HG03575 (cell line): ENCODE results near the gene BCAR3.
"Not testable (repeated sequence)": the region's sequence is repeated elsewhere in the genome, so short reads cannot be mapped to it uniquely, and the experiment has no call there.

ENCODE experiments used
- ATAC-seq: cut with Tn5 transposase; IDR thresholded peaks from one replicate; pipeline ENCODE4 v1.9.1; 2021; ENCODE audit not compliant: unreplicated experiment, insufficient number of reproducible peaks, low FRiP score; ENCODE audit errors: extremely low read depth

BCAR3 gene

GRCh38 chr1:93673163-93673829 lies 8.3 kb downstream of the BCAR3 start:
- ATAC-seq, result no peak

- ATAC-seq, result no peak
Observed at GRCh38 chr1:93672477-93673162, 9.0 kb downstream of the BCAR3 start.

- no peak for ATAC-seq
Observed at GRCh38 chr1:93672069-93672468, 9.6 kb downstream of the BCAR3 start.

- no peak for ATAC-seq
Observed at GRCh38 chr1:93671099-93671621, 10.5 kb downstream of the BCAR3 start.

- ATAC-seq, result no peak
Observed at GRCh38 chr1:93670141-93670540, 11.5 kb downstream of the BCAR3 start.

- ATAC-seq, result no peak
Observed at GRCh38 chr1:93669369-93669768, 12.3 kb downstream of the BCAR3 start.

GRCh38 chr1:93668951-93669350 lies 12.7 kb downstream of the BCAR3 start:
- ATAC-seq, result no peak

- ATAC-seq, result no peak
Observed at GRCh38 chr1:93668121-93668520, 13.5 kb downstream of the BCAR3 start.

GRCh38 chr1:93667642-93668041 lies 14.0 kb downstream of the BCAR3 start:
- ATAC-seq, result no peak

- ATAC-seq, result no peak
Observed at GRCh38 chr1:93666613-93667384, 14.8 kb downstream of the BCAR3 start.

- ATAC-seq, result no peak
Observed at GRCh38 chr1:93665015-93665414, 16.6 kb downstream of the BCAR3 start.

- ATAC-seq, result no peak
Observed at GRCh38 chr1:93663208-93663614, 18.4 kb downstream of the BCAR3 start.

- ATAC-seq, result no peak
Observed at GRCh38 chr1:93662481-93663207, 19.0 kb downstream of the BCAR3 start.

- no peak for ATAC-seq
Observed at GRCh38 chr1:93661829-93662474, 19.7 kb downstream of the BCAR3 start.

- not testable (repeated sequence) for ATAC-seq
Observed at GRCh38 chr1:93661341-93661740, 20.3 kb downstream of the BCAR3 start.

GRCh38 chr1:93659822-93660503 lies 21.7 kb downstream of the BCAR3 start:
- ATAC-seq, result no peak

GRCh38 chr1:93658188-93658587 lies 23.4 kb downstream of the BCAR3 start:
- ATAC-seq, result no peak

GRCh38 chr1:93656491-93656890 lies 25.1 kb downstream of the BCAR3 start:
- no peak for ATAC-seq
